Neural crest cell (in vitro differentiated cells): ENCODE results near the gene CCDC88B. TPM values are rescaled to one million over a fixed set of nuclear protein-coding genes. Genes with fewer than 3 reads are reported as not detected.
"Not testable (repeated sequence)": the region's sequence is repeated elsewhere in the genome, so short reads cannot be mapped to it uniquely, and the experiment has no call there.

Experiments
- DNase-seq: peaks from one replicate; pipeline ENCODE4 v3.0.0; 2021; ENCODE audit warnings: low read depth, mixed read lengths, low spot score
- H3K27ac Mint-ChIP-seq: one replicate; pipeline ENCODE4 v1.8.0; 2021; ENCODE audit warnings: mild to moderate bottlenecking, mixed read lengths; ENCODE audit not compliant: unreplicated experiment
- H3K27me3 Mint-ChIP-seq: 2 replicates; pipeline ENCODE4 v1.8.0; 2021; ENCODE audit warnings: low read depth, mild to moderate bottlenecking, mixed read lengths
- H3K36me3 Mint-ChIP-seq: 2 replicates; pipeline ENCODE4 v1.8.0; 2021; ENCODE audit warnings: low read depth, mild to moderate bottlenecking, mixed read lengths
- H3K4me1 Mint-ChIP-seq: 2 replicates; pipeline ENCODE4 v1.8.0; 2021; ENCODE audit warnings: mixed read lengths
- H3K4me3 Mint-ChIP-seq: one replicate; pipeline ENCODE4 v1.8.0; 2021; ENCODE audit warnings: mild to moderate bottlenecking, mixed read lengths
- H3K9me3 Mint-ChIP-seq: 2 replicates; pipeline ENCODE4 v1.8.0; 2021; ENCODE audit warnings: mixed read lengths
- total RNA-seq: library from RNA; stranded (reverse); gene quantifications from 2 replicates; pipeline ENCODE4 v1.2.1, GENCODE V29; 2021
- TF ChIP-seq, protein P1 (sequence below): fragments of 200-600 bp; sonication (generic); conservative IDR thresholded peaks from 2 replicates; pipeline ENCODE4 v1.5.0; 2021; ENCODE audit warnings: antibody characterized with exemption, mild to moderate bottlenecking

The CCDC88B gene
- total RNA-seq, 1 donor from 2014 or later: 1.1 TPM

DNA sequence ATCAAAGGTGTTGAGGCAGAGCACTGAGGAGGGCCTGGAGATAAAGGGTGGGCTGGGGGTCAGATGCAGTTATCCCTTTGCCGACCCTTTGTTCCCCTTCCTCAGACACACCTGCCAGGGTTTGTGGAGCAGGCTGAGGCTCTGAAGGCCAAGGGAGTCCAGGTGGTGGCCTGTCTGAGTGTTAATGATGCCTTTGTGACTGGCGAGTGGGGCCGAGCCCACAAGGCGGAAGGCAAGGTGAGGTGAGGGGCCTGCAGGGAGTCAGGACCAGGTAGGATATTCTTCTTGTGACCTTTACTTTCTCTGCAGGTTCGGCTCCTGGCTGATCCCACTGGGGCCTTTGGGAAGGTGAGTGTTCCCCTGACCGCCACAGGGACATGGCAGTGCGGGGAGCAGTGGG is 19.4 kb upstream of the CCDC88B start:
- H3K27me3 Mint-ChIP-seq: no peaks in the 10 kb centered on the region

DNA sequence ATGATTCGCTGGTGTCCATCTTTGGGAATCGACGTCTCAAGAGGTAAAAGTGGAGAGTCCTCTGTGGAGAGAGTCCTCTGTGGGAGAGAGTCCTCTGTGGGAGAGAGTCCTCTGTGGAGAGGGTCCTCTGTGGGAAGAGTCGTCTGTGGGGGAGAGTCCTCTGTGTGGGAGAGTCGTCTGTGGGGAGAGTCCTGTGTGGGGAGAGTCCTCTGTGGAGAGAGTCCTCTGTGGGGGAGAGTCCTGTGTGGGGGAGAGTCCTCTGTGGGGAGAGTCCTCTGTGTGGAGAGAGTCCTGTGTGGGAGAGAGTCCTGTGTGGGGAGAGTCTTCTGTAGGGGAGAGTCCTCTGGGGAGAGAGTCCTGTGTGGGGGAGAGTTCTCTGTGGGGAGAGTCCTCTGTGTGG is 19.0 kb upstream of the CCDC88B start:
- Mint-ChIP-seq H3K9me3 (no peaks in the 10 kb centered on the region), H3K4me3 (peak overlapping the region; percentile 67), H3K27ac (no peak overlapping the region)

More for the DNA sequence above, 19.4 kb upstream of the CCDC88B start:
- no peak for DNase-seq
- Mint-ChIP-seq H3K4me3 (peak overlapping the region; percentile 67), H3K9me3 (no peaks in the 10 kb centered on the region), H3K36me3 (peaks cover 3% of the 10 kb centered on the region), H3K4me1 (peaks cover 36% of the 10 kb centered on the region), H3K27ac (no peak overlapping the region)
- TF ChIP-seq, protein P1, sequence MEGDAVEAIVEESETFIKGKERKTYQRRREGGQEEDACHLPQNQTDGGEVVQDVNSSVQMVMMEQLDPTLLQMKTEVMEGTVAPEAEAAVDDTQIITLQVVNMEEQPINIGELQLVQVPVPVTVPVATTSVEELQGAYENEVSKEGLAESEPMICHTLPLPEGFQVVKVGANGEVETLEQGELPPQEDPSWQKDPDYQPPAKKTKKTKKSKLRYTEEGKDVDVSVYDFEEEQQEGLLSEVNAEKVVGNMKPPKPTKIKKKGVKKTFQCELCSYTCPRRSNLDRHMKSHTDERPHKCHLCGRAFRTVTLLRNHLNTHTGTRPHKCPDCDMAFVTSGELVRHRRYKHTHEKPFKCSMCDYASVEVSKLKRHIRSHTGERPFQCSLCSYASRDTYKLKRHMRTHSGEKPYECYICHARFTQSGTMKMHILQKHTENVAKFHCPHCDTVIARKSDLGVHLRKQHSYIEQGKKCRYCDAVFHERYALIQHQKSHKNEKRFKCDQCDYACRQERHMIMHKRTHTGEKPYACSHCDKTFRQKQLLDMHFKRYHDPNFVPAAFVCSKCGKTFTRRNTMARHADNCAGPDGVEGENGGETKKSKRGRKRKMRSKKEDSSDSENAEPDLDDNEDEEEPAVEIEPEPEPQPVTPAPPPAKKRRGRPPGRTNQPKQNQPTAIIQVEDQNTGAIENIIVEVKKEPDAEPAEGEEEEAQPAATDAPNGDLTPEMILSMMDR: no peak

DNA sequence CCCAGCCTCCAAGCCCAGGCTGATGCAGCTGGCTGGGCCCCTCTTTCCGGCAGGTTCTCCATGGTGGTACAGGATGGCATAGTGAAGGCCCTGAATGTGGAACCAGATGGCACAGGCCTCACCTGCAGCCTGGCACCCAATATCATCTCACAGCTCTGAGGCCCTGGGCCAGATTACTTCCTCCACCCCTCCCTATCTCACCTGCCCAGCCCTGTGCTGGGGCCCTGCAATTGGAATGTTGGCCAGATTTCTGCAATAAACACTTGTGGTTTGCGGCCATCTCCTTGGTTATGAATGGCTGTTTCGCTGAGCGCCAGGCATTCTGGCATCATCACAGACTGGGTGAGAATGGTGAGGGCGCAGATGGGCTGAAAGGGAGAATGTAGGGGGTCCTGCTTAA is 18.5 kb upstream of the CCDC88B start:
- Mint-ChIP-seq H3K4me3 (peak overlapping the region; percentile 67), H3K4me1 (peaks cover 33% of the 10 kb centered on the region), H3K27ac (no peak overlapping the region), H3K36me3 (peaks cover 3% of the 10 kb centered on the region), H3K9me3 (no peaks in the 10 kb centered on the region), H3K27me3 (no peaks in the 10 kb centered on the region)
- no peak for DNase-seq
- TF ChIP-seq, protein P1: no peak

More for the DNA sequence above, 19.0 kb upstream of the CCDC88B start:
- no peak for DNase-seq
- Mint-ChIP-seq H3K27me3 (no peaks in the 10 kb centered on the region), H3K4me1 (peaks cover 36% of the 10 kb centered on the region), H3K36me3 (peaks cover 3% of the 10 kb centered on the region)
- TF ChIP-seq, protein P1: no peak

DNA sequence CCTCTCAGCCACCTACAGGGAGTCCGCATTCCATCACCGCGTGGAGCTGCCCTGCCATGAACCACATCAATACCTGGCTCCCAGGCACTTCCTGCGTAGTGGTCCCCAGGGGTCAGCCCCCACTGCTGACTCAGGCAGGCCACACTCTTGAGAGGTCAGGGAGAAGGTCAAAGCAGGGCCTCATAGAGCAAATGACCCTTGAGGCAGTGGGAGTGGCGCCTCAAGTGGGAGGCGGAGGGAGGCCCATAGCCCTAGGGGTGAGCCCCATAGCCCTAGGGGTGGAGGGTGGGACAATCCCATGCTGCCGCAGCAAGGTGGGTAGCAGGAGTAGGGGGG is 17.1 kb upstream of the CCDC88B start:
- Mint-ChIP-seq H3K4me1 (peaks cover 21% of the 10 kb centered on the region), H3K9me3 (no peaks in the 10 kb centered on the region), H3K36me3 (peaks cover 3% of the 10 kb centered on the region), H3K4me3 (no peak overlapping the region), H3K27ac (no peak overlapping the region), H3K27me3 (no peaks in the 10 kb centered on the region)
- no peak for DNase-seq
- TF ChIP-seq, protein P1: no peak

DNA sequence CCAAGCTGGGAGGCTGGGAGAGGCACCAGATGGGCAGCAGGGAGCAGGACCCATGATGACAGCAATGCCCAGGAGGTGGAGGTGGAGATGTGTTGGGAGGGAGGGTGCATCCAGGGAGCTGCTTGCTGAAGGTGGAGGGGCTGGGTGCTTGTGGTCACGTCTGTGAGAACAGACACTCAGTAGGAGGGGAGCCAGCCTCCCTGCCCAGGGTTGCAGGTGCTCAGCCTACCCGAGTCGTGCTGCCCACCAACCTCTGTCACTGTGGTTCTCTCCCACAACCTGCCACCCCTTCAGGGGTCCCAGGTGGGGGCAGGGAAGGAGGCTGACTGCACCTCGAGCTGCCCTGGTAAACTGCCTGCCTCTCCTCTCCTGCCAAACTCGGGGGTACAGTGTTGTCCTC is 16.6 kb upstream of the CCDC88B start:
- Mint-ChIP-seq H3K4me1 (peaks cover 17% of the 10 kb centered on the region), H3K27ac (no peak overlapping the region), H3K9me3 (no peaks in the 10 kb centered on the region), H3K4me3 (peak overlapping the region; percentile 73), H3K27me3 (no peaks in the 10 kb centered on the region), H3K36me3 (peaks cover 3% of the 10 kb centered on the region)
- DNase-seq: no peak
- TF ChIP-seq, protein P1: no peak

DNA sequence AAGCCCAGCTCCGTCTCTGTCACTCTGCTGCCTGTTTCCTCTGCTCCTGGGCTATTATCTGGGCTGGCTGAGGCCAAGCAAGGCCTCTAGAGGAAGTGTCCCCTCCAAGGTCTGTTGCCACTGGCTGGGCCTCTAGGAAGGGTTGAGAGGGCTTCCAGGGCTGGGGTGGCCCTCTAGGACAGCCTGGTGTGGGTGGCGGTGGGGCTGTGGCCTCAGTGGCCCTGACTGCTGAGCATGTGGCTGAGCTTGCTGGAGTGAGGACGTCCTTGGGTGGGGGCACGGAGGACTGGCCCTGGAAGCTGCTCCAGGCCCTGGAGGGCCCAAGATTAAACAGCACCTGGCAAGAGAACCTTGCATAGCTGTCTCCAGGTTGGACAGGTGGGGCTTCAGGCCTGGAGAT is 16.0 kb upstream of the CCDC88B start:
- DNase-seq: not testable (repeated sequence)

More for the DNA sequence above, 16.0 kb upstream of the CCDC88B start:
- not testable (repeated sequence) for H3K27ac Mint-ChIP-seq, H3K27me3 Mint-ChIP-seq, H3K9me3 Mint-ChIP-seq, H3K36me3 Mint-ChIP-seq
- peaks cover 15% of the 10 kb centered on the region for H3K4me1 Mint-ChIP-seq
- H3K4me3 Mint-ChIP-seq: peak overlapping the region; percentile 73
